Measurements from ENCODE around the gene DBH.
A peak's percentile ranks its signal among the peaks of the same experiment; 100 is the strongest.

Gene DBH

DNA sequence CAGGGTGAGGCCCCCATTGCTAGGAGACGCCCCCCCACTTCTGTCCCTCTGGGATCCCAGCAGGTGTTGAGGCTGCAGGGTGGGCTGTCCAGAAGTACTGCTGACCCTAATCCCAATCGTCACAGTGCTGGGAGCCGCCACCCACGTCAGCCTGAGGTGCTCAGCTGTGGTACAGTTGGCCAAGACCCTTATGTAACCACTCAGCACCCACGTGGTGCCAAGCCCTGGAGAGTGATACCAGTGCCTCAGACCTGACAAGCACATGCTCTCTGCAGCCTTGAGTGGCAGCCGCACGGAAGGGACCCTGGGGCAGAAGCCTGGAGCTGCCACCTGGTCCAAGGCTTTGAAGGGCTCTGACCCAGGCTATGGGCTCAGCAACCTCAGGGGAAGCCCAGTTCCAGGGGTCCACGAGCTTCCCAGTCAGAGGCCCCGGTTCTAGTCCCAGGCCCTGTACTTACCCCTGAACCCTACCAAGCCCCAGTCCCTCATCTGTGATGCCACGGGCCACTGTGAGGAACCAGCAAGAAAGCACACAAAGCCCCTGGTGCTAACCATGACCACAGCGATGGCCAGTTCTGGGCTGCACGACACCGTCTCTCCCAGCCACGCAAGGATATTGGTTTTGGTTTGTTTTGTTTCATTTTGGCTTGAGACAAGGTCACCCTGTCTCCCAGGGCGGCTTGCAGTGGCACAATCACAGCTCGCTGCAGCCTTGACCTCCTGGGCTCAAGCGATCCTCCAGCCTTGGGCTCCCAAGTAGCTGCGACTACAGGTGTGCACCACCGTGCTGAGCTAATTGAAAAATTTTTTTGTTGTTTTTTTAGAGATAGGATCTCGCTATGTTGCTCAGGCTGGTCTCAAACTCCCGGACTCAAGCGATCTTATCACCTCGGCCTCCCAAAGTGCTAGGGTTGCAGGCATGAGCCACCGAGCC, 50.7 kb downstream of the DBH start:
- H3K27ac ChIP-seq (replicated peaks; ENCODE audit: low read length), result no peak overlapping the region
- H3K18ac ChIP-seq (ENCODE audit: low read length), result peak overlapping the region; percentile 8
- no peaks in the 10 kb centered on the region for H3K9me3 ChIP-seq (replicated peaks in 1 of 2; ENCODE audit: control insufficient read depth in 2 of 2, insufficient read depth in 1 of 2, low read depth in 1 of 2, low read length in 2 of 2)
- H2AFZ ChIP-seq (ENCODE audit: low read length), result no peak overlapping the region
- H2BK5ac ChIP-seq (ENCODE audit: low read length), result no peak overlapping the region
- H2BK12ac ChIP-seq (ENCODE audit: low read length), result no peak overlapping the region
- no peak overlapping the region for H4K8ac ChIP-seq (ENCODE audit: low read depth, low read length)
- no peak overlapping the region for H4K91ac ChIP-seq (ENCODE audit: low read depth, low read length, poor library complexity)
- H3K4me3 ChIP-seq (ENCODE audit: low read length in 2 of 2), result no peak overlapping the region
- H3K4me2 ChIP-seq (ENCODE audit: insufficient read depth, low read length, poor library complexity, severe bottlenecking), result no peak overlapping the region
- H3K14ac ChIP-seq (ENCODE audit: low read length), result peak overlapping the region; percentile 3
- DNase-seq (ENCODE audit: low spot score), result no peak
- WGBS, 2 donors (ENCODE audit: extremely low coverage in 2 of 2, insufficient read length in 2 of 2, insufficient replicate concordance in 1 of 2), result no CpG with 5 or more reads among the region's 24 CpGs
- no peak overlapping the region for H2BK15ac ChIP-seq (ENCODE audit: low read length)
- H3K27me3 ChIP-seq (ENCODE audit: control insufficient read depth in 3 of 3, insufficient read depth in 3 of 3, low read depth in 1 of 3, low read length in 3 of 3), result no peaks in the 10 kb centered on the region
- no peak overlapping the region for H2BK120ac ChIP-seq (ENCODE audit: low read depth, low read length)
- no peak overlapping the region for H3K9ac ChIP-seq (ENCODE audit: low read depth, low read length, poor library complexity)
- H2AK5ac ChIP-seq (ENCODE audit: low read depth, low read length), result peak overlapping the region; percentile 60
- no peak overlapping the region for H3K23ac ChIP-seq (ENCODE audit: low read depth, low read length, poor library complexity)
- peaks cover 1% of the 10 kb centered on the region for H3K79me1 ChIP-seq (ENCODE audit: low read depth, low read length)
- H3K4ac ChIP-seq (ENCODE audit: low read length), result no peak overlapping the region
- H3K36me3 ChIP-seq (replicated peaks in 1 of 2; ENCODE audit: control insufficient read depth in 2 of 2, insufficient read depth in 2 of 2, low read length in 2 of 2), result no peaks in the 10 kb centered on the region
- H3K4me1 ChIP-seq (ENCODE audit: control insufficient read depth in 2 of 2, insufficient read depth in 1 of 2, low read depth in 1 of 2, low read length in 2 of 2), result peaks cover 2 to 22% of the 10 kb centered on the region in 2 donors

DNA sequence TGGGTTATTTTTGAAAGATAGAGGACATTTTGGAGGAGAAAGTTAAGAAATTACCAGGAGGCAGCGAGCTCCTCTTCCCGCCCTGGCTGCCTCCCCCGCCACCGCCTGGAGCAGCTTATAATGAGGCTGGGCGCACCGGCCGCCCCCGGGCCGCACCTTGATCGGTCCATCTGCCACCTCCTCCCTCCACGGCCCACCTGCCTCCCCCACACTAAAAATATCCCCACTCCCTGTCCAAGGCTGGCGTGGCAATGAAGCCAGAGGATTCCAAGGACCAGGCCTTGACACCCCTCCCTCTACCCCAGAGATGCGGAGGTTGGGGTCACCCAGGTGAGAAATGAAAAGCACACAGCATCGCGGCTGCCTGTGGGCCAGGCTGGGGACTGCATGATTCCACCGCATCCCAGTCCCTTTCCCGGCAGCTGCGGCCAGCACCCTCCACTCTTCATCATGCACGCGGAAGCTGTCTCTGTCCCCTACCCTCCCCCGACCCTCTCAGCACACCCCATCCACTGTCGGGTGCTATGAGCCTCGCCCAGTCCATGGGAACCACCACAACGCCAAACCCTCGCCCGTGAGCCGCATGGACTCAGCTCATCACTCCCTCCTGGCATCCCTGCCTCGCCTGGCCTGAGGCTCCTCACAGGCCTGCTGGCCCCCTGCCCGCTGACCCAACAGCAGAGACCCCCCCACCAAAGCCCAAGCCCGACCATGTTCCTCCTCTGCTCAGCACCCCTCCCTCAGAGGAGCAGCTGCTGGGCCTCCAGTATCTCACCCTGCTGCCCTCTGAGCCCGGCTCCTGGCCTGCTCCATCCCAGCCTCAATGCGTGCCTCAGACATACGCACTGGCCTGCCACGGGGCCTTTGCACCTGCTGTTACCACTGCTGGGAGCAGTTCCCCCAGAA, 51.9 kb downstream of the DBH start:
- H3K27ac ChIP-seq (replicated peaks; ENCODE audit: low read length), result no peak overlapping the region
- no peak overlapping the region for H4K91ac ChIP-seq (ENCODE audit: low read depth, low read length, poor library complexity)
- no peak overlapping the region for H3K14ac ChIP-seq (ENCODE audit: low read length)
- no peak overlapping the region for H3K9ac ChIP-seq (ENCODE audit: low read depth, low read length, poor library complexity)
- peak overlapping the region; percentile 6 for H4K8ac ChIP-seq (ENCODE audit: low read depth, low read length)
- WGBS, 2 donors (ENCODE audit: extremely low coverage in 2 of 2, insufficient read length in 2 of 2, insufficient replicate concordance in 1 of 2), result no CpG with 5 or more reads among the region's 34 CpGs
- H3K4me3 ChIP-seq (ENCODE audit: low read length in 2 of 2), result no peak overlapping the region
- no peak overlapping the region for H2BK5ac ChIP-seq (ENCODE audit: low read length)
- H3K79me1 ChIP-seq (ENCODE audit: low read depth, low read length), result peaks cover 4% of the 10 kb centered on the region
- H3K36me3 ChIP-seq (replicated peaks in 1 of 2; ENCODE audit: control insufficient read depth in 2 of 2, insufficient read depth in 2 of 2, low read length in 2 of 2), result no peaks in the 10 kb centered on the region
- peak overlapping the region; percentile 23 for H2BK15ac ChIP-seq (ENCODE audit: low read length)
- no peak for DNase-seq (ENCODE audit: low spot score)
- peaks cover 2 to 24% of the 10 kb centered on the region in 2 donors for H3K4me1 ChIP-seq (ENCODE audit: control insufficient read depth in 2 of 2, insufficient read depth in 1 of 2, low read depth in 1 of 2, low read length in 2 of 2)
- no peak overlapping the region for H3K4ac ChIP-seq (ENCODE audit: low read length)
- H3K23ac ChIP-seq (ENCODE audit: low read depth, low read length, poor library complexity), result peak overlapping the region; percentile 50
- peak overlapping the region; percentile 57 for H2BK120ac ChIP-seq (ENCODE audit: low read depth, low read length)
- H3K9me3 ChIP-seq (replicated peaks in 1 of 2; ENCODE audit: control insufficient read depth in 2 of 2, insufficient read depth in 1 of 2, low read depth in 1 of 2, low read length in 2 of 2), result no peaks in the 10 kb centered on the region
- H2AK5ac ChIP-seq (ENCODE audit: low read depth, low read length), result peak overlapping the region; percentile 58
- H3K18ac ChIP-seq (ENCODE audit: low read length), result peak overlapping the region; percentile 54
- H2BK12ac ChIP-seq (ENCODE audit: low read length), result no peak overlapping the region
- H3K27me3 ChIP-seq (ENCODE audit: control insufficient read depth in 3 of 3, insufficient read depth in 3 of 3, low read depth in 1 of 3, low read length in 3 of 3), result no peaks in the 10 kb centered on the region
- H3K4me2 ChIP-seq (ENCODE audit: insufficient read depth, low read length, poor library complexity, severe bottlenecking), result no peak overlapping the region
- no peak overlapping the region for H2AFZ ChIP-seq (ENCODE audit: low read length)

DNA sequence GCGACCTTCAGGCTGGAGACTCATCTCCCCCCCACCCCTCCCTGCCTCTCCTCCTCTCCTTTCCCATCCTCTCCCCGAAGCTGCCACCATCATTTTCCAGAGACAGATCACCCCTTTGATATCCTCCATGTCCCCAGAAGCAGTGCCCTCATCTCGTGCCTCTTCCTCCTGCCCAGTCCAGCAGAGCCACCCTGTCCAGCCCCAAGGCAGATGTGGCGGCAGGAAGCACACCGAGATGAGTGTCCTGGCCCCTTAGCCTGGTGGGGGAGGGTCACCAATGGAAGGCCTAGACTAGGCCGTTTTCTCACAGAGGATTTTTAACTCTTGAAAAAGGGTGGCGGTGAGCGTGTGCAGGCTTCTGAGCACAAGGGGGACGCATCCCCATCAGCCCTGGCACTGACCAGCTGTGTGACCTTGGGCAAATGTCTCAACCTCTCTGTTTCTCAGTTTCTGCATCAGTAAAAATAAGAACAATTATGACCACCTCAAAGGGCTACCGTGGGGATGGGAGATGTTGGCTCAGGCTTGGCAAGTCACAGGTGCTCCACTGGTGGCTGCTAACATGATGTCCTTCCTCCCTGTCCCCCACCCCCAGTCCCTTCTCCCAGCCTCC, 53.1 kb downstream of the DBH start:
- Histone ChIP-seq H3K4me3 (ENCODE audit: low read length in 2 of 2) (no peak overlapping the region), H2AFZ (ENCODE audit: low read length) (no peak overlapping the region), H3K79me1 (ENCODE audit: low read depth, low read length) (peaks cover 3% of the 10 kb centered on the region), H3K18ac (ENCODE audit: low read length) (no peak overlapping the region), H3K9ac (ENCODE audit: low read depth, low read length, poor library complexity) (peak overlapping the region; percentile 14), H3K9me3 (replicated peaks in 1 of 2; ENCODE audit: control insufficient read depth in 2 of 2, insufficient read depth in 1 of 2, low read depth in 1 of 2, low read length in 2 of 2) (no peaks in the 10 kb centered on the region), H3K4me1 (ENCODE audit: control insufficient read depth in 2 of 2, insufficient read depth in 1 of 2, low read depth in 1 of 2, low read length in 2 of 2) (peaks cover 5 to 18% of the 10 kb centered on the region in 2 donors), H2BK5ac (ENCODE audit: low read length) (no peak overlapping the region), H4K8ac (ENCODE audit: low read depth, low read length) (no peak overlapping the region), H3K4me2 (ENCODE audit: insufficient read depth, low read length, poor library complexity, severe bottlenecking) (no peak overlapping the region), H2BK15ac (ENCODE audit: low read length) (no peak overlapping the region), H3K4ac (ENCODE audit: low read length) (no peak overlapping the region), H3K36me3 (replicated peaks in 1 of 2; ENCODE audit: control insufficient read depth in 2 of 2, insufficient read depth in 2 of 2, low read length in 2 of 2) (no peaks in the 10 kb centered on the region), H3K27me3 (ENCODE audit: control insufficient read depth in 3 of 3, insufficient read depth in 3 of 3, low read depth in 1 of 3, low read length in 3 of 3) (no peaks in the 10 kb centered on the region), H2AK5ac (ENCODE audit: low read depth, low read length) (no peak overlapping the region), H3K14ac (ENCODE audit: low read length) (no peak overlapping the region), H3K27ac (replicated peaks; ENCODE audit: low read length) (no peak overlapping the region), H4K91ac (ENCODE audit: low read depth, low read length, poor library complexity) (no peak overlapping the region), H3K23ac (ENCODE audit: low read depth, low read length, poor library complexity) (peak overlapping the region; percentile 17), H2BK12ac (ENCODE audit: low read length) (no peak overlapping the region), H2BK120ac (ENCODE audit: low read depth, low read length) (no peak overlapping the region)
- DNase-seq (ENCODE audit: low spot score), result no peak
- no CpG with 5 or more reads among the region's 10 CpGs for WGBS, 2 donors (ENCODE audit: extremely low coverage in 2 of 2, insufficient read length in 2 of 2, insufficient replicate concordance in 1 of 2)

Measured in neuronal stem cell (in vitro differentiated cells).